Omental fat pad (tissue), 4 donors: Measurements from ENCODE around the gene PKN2. TPM values are rescaled to one million over a fixed set of nuclear protein-coding genes. Genes with fewer than 3 reads are reported as not detected.

ENCODE experiments used
- ATAC-seq: fragments of 150-250 bp; one replicate; pipeline ENCODE4 v1.9.1; 2016; ENCODE audit warnings: mild to moderate bottlenecking, moderate library complexity; ENCODE audit not compliant: low FRiP score
- DNase-seq: peaks from one replicate; pipeline ENCODE4 v3.0.0-alpha.2; 2019; ENCODE audit warnings: low spot score
- total RNA-seq, 4 donors: library from RNA; depleted of rRNA; stranded (reverse); fragments of >200 nt; gene quantifications; one replicate each; pipeline ENCODE4 v1.1.0, GENCODE V29; 2016
- TF ChIP-seq, protein P1 (sequence below), 3 donors: fragments of 450-650 bp; IDR thresholded peaks; one replicate each; pipeline ENCODE4 v1.5.1; 2016 to 2017; ENCODE audit warnings: antibody characterized with exemption in 3 of 3, mild to moderate bottlenecking in 3 of 3, moderate library complexity in 2 of 3

Gene PKN2
- total RNA-seq, 4 donors from 2014 or later, result 28.8 to 56.6 (median 41.9) TPM

DNA sequence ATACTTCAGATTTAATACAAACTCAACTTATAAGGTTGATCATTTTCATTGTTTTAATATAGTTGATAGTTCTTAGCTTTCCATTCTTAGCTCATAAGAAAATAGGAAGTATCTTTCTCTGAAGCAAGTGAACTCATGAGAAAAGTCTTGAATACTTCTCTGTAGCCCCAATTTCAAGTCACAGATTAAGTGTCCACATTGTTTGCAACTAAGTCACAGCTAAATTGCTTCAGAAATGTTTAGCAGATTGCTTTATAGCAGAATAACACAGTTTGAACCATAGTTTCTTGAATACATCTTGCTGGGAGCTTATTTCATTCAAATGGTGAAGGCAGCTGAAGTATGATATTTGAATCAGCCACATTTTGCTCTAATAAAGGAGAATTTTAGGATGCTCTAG lies 10.6 kb upstream of the PKN2 start:
- no peak for ATAC-seq
- TF ChIP-seq, protein P1, sequence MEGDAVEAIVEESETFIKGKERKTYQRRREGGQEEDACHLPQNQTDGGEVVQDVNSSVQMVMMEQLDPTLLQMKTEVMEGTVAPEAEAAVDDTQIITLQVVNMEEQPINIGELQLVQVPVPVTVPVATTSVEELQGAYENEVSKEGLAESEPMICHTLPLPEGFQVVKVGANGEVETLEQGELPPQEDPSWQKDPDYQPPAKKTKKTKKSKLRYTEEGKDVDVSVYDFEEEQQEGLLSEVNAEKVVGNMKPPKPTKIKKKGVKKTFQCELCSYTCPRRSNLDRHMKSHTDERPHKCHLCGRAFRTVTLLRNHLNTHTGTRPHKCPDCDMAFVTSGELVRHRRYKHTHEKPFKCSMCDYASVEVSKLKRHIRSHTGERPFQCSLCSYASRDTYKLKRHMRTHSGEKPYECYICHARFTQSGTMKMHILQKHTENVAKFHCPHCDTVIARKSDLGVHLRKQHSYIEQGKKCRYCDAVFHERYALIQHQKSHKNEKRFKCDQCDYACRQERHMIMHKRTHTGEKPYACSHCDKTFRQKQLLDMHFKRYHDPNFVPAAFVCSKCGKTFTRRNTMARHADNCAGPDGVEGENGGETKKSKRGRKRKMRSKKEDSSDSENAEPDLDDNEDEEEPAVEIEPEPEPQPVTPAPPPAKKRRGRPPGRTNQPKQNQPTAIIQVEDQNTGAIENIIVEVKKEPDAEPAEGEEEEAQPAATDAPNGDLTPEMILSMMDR (IDR thresholded peaks at IDR 0.05), result no peak
- DNase-seq, result no peak

DNA sequence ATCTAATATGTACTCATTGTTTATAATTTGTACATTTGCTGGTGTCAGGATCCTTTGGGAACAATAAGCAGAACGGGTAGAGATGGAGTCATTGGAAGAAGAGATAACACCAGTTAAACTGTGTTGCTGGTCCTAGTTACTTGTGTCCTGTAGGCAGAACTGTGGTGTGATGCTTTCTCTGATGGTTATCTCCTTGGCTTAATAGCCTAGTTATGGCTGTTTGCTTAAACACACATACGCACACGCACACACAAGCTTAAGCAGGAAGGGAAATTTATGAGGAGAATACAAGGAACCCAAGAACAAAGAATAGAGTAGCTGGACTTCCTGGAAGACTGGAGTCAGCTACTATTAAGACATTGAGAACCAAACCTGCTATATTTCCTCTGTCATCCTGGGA lies 5.7 kb upstream of the PKN2 start:
- TF ChIP-seq, protein P1 (IDR thresholded peaks at IDR 0.05), result no peak
- no peak for DNase-seq
- no peak for ATAC-seq

- TF ChIP-seq, protein P1 (IDR thresholded peaks at IDR 0.05), result no peak
- no peak for ATAC-seq
- no peak for DNase-seq
Observed at GRCh38 chr1:88680471-88680870, 3.6 kb upstream of the PKN2 start.

GRCh38 chr1:88680911-88681622 lies 3.0 kb upstream of the PKN2 start:
- DNase-seq (no peak), ATAC-seq (no peak)
- TF ChIP-seq, protein P1 (IDR thresholded peaks at IDR 0.05), result no peak

DNA sequence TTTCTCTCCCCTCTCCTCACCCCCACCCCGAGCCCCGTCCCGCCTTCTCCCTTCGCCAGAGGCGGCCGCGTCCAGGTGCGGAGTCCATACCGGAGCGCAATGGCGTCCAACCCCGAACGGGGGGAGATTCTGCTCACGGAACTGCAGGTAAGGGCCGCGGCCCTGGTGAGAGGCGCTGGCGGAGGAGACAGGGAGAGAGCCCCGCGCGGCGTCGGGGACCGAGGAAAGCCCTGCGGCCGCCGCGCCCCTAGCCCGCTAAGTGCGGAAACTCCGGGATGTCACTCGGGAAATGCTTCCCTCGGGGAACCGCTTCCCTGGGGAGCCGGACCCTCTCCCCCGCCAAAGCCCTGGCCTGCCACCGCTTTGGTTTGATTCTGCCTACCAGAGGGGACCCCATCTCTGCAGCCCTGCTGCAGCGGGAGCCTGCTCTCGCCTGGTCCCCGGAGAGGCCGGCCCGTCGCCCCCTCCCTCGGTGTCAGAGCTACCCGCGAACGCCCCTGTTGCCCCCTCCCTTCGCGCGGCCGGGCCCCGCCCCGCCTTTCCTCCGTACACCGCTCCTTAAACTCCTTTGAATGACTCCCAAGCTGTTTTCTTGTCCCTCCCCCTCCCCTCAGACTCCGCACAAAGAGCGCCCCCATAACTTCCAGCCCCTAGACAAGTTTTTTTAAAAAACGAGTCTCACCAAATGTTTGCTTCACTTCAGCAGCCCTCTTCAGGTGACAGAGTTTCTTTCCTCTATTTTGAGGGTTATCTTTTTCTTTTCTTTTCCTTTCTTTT lies 597 bp downstream of the PKN2 start:
- DNase-seq (peak; percentile 24), ATAC-seq (peak; percentile 75)
- TF ChIP-seq, protein P1 (IDR thresholded peaks at IDR 0.05), result no peak

GRCh38 chr1:88685259-88685620 lies 1.2 kb downstream of the PKN2 start:
- no peak for ATAC-seq
- TF ChIP-seq, protein P1 (IDR thresholded peaks at IDR 0.05), result no peak
- DNase-seq, result no peak

DNA sequence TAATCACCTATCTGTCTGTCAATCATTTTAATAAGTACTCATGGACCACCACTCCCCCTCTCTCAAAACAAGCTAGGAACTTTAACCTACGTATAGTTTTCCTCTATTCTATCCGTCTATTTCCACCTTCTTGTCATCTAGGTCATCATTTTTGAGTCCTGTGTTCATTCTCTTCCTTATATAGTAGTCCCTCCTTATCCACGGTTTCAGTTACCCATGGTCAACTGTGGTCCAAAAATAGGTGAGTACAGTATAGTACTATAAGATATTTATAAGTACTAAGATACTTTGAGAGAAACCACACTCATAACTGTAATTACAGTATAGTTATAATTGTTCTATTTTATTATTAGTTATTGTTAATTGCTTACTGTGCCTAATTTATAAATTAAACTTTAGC lies 7.5 kb downstream of the PKN2 start:
- ATAC-seq (no peak), DNase-seq (no peak)
- TF ChIP-seq, protein P1 (IDR thresholded peaks at IDR 0.05), result no peak
